Astrocyte of the cerebellum (primary cell): ENCODE data around the gene CCDC117.

Experiments
- DNase-seq: peaks from one replicate; pipeline ENCODE4 v3.0.0-alpha.2; 2011; ENCODE audit warnings: low read depth
- H3K4me3 ChIP-seq: 2 replicates; pipeline ENCODE4 v1.5.1; 2011; ENCODE audit warnings: mild to moderate bottlenecking, low read depth, low read length, moderate library complexity
- CTCF ChIP-seq: IDR thresholded peaks from 2 replicates; pipeline ENCODE4 v1.5.1; 2012; ENCODE audit warnings: low read length, low read depth, moderate library complexity, mild to moderate bottlenecking; ENCODE audit errors: missing control alignments
- in situ Hi-C: cut with HindIII; loops from 2 replicates; pipeline ENCODE4 v1.10.0; 2017; ENCODE audit warnings: low sequenced_read_pairs

Gene CCDC117

GRCh38 chr22:28780296-28780695 is 7.8 kb downstream of the CCDC117 start:
- in situ Hi-C loops: no loop called here
- no peak overlapping the region for H3K4me3 ChIP-seq
- DNase-seq: no peak
- TF ChIP-seq CTCF: no peak

GRCh38 chr22:28783786-28784671 is 11.5 kb downstream of the CCDC117 start:
- in situ Hi-C loops: no loop called here
- DNase-seq: no peak
- H3K4me3 ChIP-seq: no peak overlapping the region
- TF ChIP-seq CTCF: no peak

GRCh38 chr22:28788601-28789000 is 16.1 kb downstream of the CCDC117 start:
- no peak overlapping the region for H3K4me3 ChIP-seq
- DNase-seq: no peak
- in situ Hi-C loops: no loop called here
- TF ChIP-seq CTCF: no peak

- in situ Hi-C loops: no loop called here
These were observed 18.6 kb downstream of the CCDC117 start for GRCh38 chr22:28791124-28791523.

GRCh38 chr22:28791841-28792490 is 19.5 kb downstream of the CCDC117 start:
- in situ Hi-C loops: no loop called here
- no peak overlapping the region for H3K4me3 ChIP-seq
- TF ChIP-seq CTCF: no peak
- no peak for DNase-seq

More at GRCh38 chr22:28791124-28791523, 18.6 kb downstream of the CCDC117 start:
- no peak for DNase-seq
- no peak overlapping the region for H3K4me3 ChIP-seq
- TF ChIP-seq CTCF: no peak

GRCh38 chr22:28792491-28793383 is 20.2 kb downstream of the CCDC117 start:
- no peak for DNase-seq
- no peak for TF ChIP-seq CTCF
- no peak overlapping the region for H3K4me3 ChIP-seq
- in situ Hi-C loops: no loop called here
